Omental fat pad (tissue), 4 donors: Measurements from ENCODE around the gene ISG20L2. TPM values are rescaled to one million over a fixed set of nuclear protein-coding genes. Genes with fewer than 3 reads are reported as not detected.
A peak's percentile ranks its signal among the peaks of the same experiment; 100 is the strongest.

Source experiments
- ATAC-seq: fragments of 150-250 bp; one replicate; pipeline ENCODE4 v1.9.1; 2016; ENCODE audit warnings: mild to moderate bottlenecking, moderate library complexity; ENCODE audit not compliant: low FRiP score
- DNase-seq: peaks from one replicate; pipeline ENCODE4 v3.0.0-alpha.2; 2019; ENCODE audit warnings: low spot score
- total RNA-seq, 4 donors: library from RNA; depleted of rRNA; stranded (reverse); fragments of >200 nt; gene quantifications; one replicate each; pipeline ENCODE4 v1.1.0, GENCODE V29; 2016
- TF ChIP-seq, protein P1 (sequence below), 3 donors: fragments of 450-650 bp; IDR thresholded peaks; one replicate each; pipeline ENCODE4 v1.5.1; 2016 to 2017; ENCODE audit warnings: antibody characterized with exemption in 3 of 3, mild to moderate bottlenecking in 3 of 3, moderate library complexity in 2 of 3

The ISG20L2 gene
- total RNA-seq, 4 donors from 2014 or later = 19.8 to 34.1 (median 28.2) TPM

DNA sequence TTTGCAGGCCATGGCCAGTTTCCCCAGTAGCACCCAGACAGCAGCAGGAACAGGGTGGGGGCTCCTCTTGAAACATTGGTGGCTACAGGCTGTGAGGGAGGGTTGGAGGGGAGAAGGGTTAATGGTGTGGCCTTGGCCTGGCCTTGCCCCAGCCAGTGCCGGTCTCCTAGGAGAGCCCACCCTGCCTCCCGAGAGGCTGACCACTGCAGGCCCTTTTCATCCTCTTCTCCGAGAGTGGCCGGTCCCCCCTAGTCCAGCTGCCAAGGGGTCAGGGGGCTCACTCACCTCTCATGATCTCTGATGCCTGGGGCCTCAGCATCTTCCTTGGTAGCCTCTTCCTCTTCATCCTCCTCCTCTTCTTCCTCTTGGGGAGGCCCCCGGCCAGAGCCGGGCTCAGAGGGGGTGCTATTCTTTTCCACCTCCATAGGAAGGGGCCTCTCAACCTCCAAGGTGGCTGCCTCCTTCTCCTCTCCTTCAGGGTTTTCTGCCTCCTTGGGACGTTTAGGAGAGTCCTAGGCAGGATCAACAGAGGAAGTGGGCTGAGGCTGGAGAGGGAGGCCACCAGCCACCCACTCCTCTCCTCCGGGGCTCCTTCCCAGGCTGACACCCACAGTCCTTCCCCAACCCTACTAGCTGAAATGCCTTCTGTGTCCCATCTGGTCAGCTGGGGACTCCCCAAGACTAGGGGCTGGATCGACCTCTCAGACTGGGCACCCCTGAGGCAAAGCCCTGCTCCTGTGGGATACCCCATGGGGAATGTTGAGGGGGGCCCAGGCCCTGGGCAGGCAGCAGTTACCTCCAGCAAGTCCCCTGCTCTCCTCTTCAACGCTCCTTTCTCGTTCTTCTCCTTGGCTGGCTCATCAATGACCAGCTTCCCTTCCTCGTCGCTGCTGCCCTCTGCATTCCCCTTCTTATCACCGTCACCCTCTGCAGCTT is 15.1 kb upstream of the ISG20L2 start:
- TF ChIP-seq, protein P1, sequence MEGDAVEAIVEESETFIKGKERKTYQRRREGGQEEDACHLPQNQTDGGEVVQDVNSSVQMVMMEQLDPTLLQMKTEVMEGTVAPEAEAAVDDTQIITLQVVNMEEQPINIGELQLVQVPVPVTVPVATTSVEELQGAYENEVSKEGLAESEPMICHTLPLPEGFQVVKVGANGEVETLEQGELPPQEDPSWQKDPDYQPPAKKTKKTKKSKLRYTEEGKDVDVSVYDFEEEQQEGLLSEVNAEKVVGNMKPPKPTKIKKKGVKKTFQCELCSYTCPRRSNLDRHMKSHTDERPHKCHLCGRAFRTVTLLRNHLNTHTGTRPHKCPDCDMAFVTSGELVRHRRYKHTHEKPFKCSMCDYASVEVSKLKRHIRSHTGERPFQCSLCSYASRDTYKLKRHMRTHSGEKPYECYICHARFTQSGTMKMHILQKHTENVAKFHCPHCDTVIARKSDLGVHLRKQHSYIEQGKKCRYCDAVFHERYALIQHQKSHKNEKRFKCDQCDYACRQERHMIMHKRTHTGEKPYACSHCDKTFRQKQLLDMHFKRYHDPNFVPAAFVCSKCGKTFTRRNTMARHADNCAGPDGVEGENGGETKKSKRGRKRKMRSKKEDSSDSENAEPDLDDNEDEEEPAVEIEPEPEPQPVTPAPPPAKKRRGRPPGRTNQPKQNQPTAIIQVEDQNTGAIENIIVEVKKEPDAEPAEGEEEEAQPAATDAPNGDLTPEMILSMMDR (IDR thresholded peaks at IDR 0.05) = no peak
- DNase-seq = no peak
- no peak for ATAC-seq

DNA sequence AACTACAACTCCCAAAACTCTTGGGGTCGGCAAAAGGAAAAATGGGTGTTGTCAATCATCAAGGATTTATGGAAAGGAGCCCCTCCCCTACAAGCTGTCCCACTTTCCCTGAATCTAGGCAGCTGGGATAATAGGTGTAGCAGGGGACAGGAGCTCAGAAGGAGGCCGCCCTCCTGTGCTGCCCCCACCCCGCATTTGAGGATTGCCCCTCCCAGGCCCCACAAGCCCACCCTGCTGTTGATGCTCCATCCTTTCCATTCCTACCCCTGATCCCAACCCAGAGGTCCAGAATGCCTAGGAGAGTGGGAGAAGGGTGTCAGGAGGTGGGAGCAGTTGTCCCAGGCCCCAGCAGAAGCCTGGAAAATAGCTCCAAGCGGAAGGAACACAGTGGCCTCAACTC is 14.2 kb upstream of the ISG20L2 start:
- TF ChIP-seq, protein P1 (IDR thresholded peaks at IDR 0.05) = no peak
- no peak for DNase-seq
- ATAC-seq = no peak

DNA sequence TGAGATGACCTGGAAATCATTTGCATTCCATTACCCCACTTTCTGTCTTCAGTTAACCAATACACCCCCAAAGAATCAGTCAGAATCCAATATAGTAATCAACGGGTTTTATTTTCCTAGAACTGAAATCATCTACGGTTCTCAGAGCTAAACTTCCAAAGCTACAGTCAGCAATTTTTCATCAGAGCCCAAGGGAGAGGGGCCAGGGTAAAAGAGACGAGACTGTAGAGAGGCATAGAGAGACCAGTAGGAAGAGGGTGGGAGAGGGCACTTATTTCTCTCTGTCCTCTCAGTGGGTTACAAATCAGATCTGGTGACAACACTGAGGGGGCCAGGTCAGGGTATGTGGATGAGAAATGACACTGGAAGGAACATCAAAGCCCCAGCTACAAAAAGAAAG is 13.5 kb upstream of the ISG20L2 start:
- ATAC-seq = no peak
- DNase-seq = no peak
- TF ChIP-seq, protein P1 (IDR thresholded peaks at IDR 0.05) = no peak

DNA sequence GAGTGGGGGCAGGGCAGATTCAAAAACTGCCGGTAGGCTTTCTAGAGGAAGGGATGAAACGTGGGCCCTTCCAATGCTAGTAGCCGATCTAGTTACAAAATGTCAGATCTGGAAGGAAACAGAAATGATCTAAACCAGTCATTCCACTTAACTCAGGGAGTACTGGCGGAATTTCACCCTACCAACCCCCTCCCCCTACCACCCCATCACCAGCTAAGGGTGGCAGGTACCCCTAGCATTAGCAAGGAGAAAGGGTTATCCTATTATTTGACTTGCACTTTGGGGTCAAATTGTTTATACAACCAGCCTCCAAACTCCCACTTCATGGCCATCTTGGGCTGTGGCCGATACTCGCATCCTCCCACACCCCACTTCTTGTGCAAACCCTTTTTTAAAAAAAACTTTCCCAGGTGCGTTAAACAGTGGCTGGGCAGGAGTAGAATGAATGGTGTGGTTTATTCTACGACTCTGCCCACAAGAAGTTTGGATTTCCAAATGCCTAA is 13.0 kb upstream of the ISG20L2 start:
- peak; percentile 1 for ATAC-seq
- no peak for DNase-seq
- TF ChIP-seq, protein P1 (IDR thresholded peaks at IDR 0.05) = no peak

DNA sequence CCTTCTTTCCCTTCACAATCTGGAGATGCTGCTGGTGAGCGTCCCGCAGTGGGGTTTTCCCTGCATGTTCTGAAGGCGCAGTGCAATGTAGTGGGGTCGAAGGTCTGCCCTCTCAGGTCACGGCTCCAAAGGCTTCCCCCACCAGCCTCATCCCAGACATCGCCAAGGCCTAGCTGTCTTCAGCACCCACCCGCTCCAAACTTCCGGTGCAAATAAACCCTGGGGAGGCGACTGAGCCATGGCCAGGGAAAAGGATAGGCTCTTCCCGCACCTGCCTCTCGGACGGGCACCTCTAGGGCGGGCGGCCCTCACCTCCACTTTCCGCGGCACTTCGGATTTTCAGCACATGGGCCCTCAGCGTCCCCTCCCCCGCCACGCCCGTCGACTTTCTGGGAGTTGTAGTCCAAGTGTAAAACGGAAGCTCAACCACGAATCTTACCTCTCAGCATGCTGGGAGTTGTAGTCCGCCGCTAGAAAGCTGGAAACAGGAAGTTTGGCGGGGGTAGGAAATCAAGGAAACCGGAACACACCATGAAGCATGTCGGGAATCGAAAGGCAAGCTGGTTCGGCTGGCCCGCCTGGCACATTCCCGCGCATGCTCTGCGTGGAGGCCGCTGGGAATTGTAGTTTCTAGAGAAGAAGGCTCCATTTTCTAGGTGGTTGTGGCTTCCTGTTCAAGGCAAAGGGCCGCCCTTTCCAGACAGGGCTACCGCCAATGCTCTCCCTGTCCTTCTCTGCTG is 12.3 kb upstream of the ISG20L2 start, which contains the start of gene MRPL24:
Gene MRPL24, minus strand, starts transcription at position 348 of the 740 bp plus-strand sequence. CDS start 2,384 bp downstream, outside the sequence.
- ATAC-seq (peak; percentile 94), DNase-seq (peak; percentile 94)
- TF ChIP-seq, protein P1 (IDR thresholded peaks at IDR 0.05) = no peak

DNA sequence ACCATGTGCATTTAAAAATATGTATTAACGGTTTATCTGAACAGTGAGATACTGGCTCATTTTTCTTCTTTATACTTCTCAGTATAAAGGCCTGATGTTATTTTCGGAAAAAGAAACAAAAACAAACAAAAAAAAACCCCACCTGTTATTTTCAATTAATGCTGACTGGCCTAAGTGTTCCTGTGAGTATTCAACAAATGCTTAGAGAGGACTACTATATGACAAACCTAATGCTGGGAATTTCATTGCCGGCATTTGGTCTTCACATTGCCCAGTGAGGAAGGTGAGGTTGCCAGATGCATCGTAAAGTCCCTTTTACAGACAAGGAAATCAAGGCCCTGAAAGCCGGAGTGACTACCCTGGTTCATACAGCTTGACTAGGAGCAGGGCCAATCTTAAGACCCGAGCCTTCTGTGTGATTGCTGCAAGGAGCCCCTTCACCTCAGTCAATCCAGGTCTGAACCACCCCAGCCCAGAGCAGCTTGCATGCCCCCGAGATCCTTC is 11.7 kb upstream of the ISG20L2 start:
- DNase-seq (no peak), ATAC-seq (no peak)
- TF ChIP-seq, protein P1 (IDR thresholded peaks at IDR 0.05) = no peak
